H1 (cell line): Measurements from ENCODE around the gene TP53BP2. TPM values are rescaled to one million over a fixed set of nuclear protein-coding genes. Genes with fewer than 3 reads are reported as not detected.

Experiments
- CHD2 ChIP-seq: IDR thresholded peaks from 2 replicates; pipeline ENCODE4 v1.6.1; 2012; ENCODE audit warnings: low read length, improper control_type of control experiment
- HDAC6 ChIP-seq: IDR thresholded peaks from one replicate; pipeline ENCODE4 v1.7.1; 2012; ENCODE audit warnings: low read depth, mild to moderate bottlenecking, inconsistent platforms, low read length, moderate library complexity
- RAD21 ChIP-seq, 2 experiments: IDR thresholded peaks in 1 of 2; conservative IDR thresholded peaks in 1 of 2; 2 replicates each; pipeline ENCODE4 v1.6.1; 2011; ENCODE audit warnings: low read depth in 2 of 2, low read length in 2 of 2, improper control_type of control experiment in 1 of 2, inconsistent platforms in 1 of 2, mild to moderate bottlenecking in 1 of 2, moderate library complexity in 1 of 2
- SP4 ChIP-seq: IDR thresholded peaks from 2 replicates; pipeline ENCODE4 v1.6.1; 2012; ENCODE audit warnings: low read length, inconsistent platforms
- polyA plus RNA-seq, 7 experiments: library from polyadenylated mRNA; depleted of rRNA in 3 of 7; stranded (reverse) in 5 of 7; unstranded in 2 of 7; fragments of >200 nt in 5 of 7; fragments of 200-250 nt in 2 of 7; gene quantifications; 1 replicate in 5 of 7; 2 replicates in 1 of 7; 4 replicates in 1 of 7; pipeline versions ENCODE4 v1.2.1 to v1.2.3, GENCODE V29; 2011 to 2013; ENCODE audit warnings: missing spikeins in 2 of 7, mixed read lengths in 2 of 7
- total RNA-seq: library from RNA; stranded (reverse); fragmentation: NEBNext Ultra II Directional; extraction: Animal tissue kit (Norgen Biotek cat#: 25700); gene quantifications from 2 replicates; pipeline ENCODE4 v1.2.1, GENCODE V29; 2021

Gene TP53BP2
- total and polyA plus RNA-seq, 2 of the 8 experiments (the other 6 are each of a cell fraction or from before 2014, with no cell fraction given) = 18.0 to 38.7 TPM

DNA sequence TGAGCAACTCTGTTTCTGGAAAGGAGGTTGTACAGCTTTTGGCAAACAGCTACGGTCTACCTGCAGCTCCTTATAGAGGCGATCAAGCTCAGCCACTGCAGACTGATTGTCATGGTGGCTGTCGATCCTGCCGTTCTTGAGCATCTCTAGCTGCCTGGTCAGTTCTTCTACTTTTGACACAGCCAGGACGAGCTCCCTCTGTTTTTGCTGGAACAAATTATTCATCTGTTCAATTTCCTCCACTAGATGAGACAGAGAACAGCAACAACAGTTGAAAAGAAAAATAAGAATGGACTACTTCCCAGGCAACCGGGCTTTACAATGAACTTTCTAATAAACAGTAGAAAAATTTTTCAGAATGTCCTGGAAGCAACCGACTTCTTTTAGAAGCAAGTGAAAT, 42.5 kb downstream of the TP53BP2 start (continued):
- TF ChIP-seq RAD21 (IDR thresholded peaks at IDR 0.05 in 1 of 2, conservative IDR thresholded peaks at IDR 0.05 in 1 of 2; ENCODE audit: low read depth in 2 of 2, low read length in 2 of 2) (no peak), CHD2 (no peak), SP4 (no peak), HDAC6 (no peak)
